Measurements from ENCODE around the gene PSMB7. TPM values are rescaled to one million over a fixed set of nuclear protein-coding genes. Genes with fewer than 3 reads are reported as not detected.

Gene PSMB7
- total RNA-seq, 1 donor from 2014 or later = 87.6 TPM

GRCh38 chr9:124390794-124391658 lies 24.2 kb downstream of the PSMB7 start:
- ATAC-seq = no peak
- intact Hi-C loops (cut with DNase I) = no loop called here

GRCh38 chr9:124389146-124389939 lies 25.9 kb downstream of the PSMB7 start:
- intact Hi-C loops (cut with DNase I) = no loop called here
- ATAC-seq = no peak
- DNase-seq (ENCODE audit: low spot score) = no peak

More at GRCh38 chr9:124390794-124391658, 24.2 kb downstream of the PSMB7 start:
- DNase-seq (ENCODE audit: low spot score) = no peak

GRCh38 chr9:124388275-124389048 lies 26.8 kb downstream of the PSMB7 start:
- intact Hi-C loops (cut with DNase I) = no loop called here
- ATAC-seq (no peak), DNase-seq (ENCODE audit: low spot score) (no peak)

GRCh38 chr9:124386201-124386600 lies 29.0 kb downstream of the PSMB7 start:
- DNase-seq (ENCODE audit: low spot score) = no peak
- no peak for ATAC-seq
- intact Hi-C loops (cut with DNase I) = no loop called here

GRCh38 chr9:124385623-124386022 lies 29.6 kb downstream of the PSMB7 start:
- DNase-seq (ENCODE audit: low spot score) (no peak), ATAC-seq (no peak)
- intact Hi-C loops (cut with DNase I) = no loop called here

- intact Hi-C loops (cut with DNase I) = no loop called here
- DNase-seq (ENCODE audit: low spot score) = no peak
- no peak for ATAC-seq
Measured at GRCh38 chr9:124384846-124385245, 30.4 kb downstream of the PSMB7 start.

- intact Hi-C loops (cut with DNase I) = no loop called here
- ATAC-seq (no peak), DNase-seq (ENCODE audit: low spot score) (no peak)
Measured at GRCh38 chr9:124384210-124384609, 31.0 kb downstream of the PSMB7 start.

GRCh38 chr9:124381170-124381945 lies 33.9 kb downstream of the PSMB7 start:
- no peak for ATAC-seq
- DNase-seq (ENCODE audit: low spot score) = no peak

GRCh38 chr9:124377551-124378406 lies 37.5 kb downstream of the PSMB7 start:
- no peak for ATAC-seq

More at GRCh38 chr9:124381170-124381945, 33.9 kb downstream of the PSMB7 start:
- intact Hi-C loops (cut with DNase I) = no loop called here

GRCh38 chr9:124376329-124376728 lies 38.9 kb downstream of the PSMB7 start:
- no peak for ATAC-seq
- intact Hi-C loops (cut with DNase I) = loop anchor here (5.0 kb wide), 1 partner anchor 1269 kb away; no protein-coding TSS in a partner anchor
- DNase-seq (ENCODE audit: low spot score) = no peak

More at GRCh38 chr9:124377551-124378406, 37.5 kb downstream of the PSMB7 start:
- intact Hi-C loops (cut with DNase I) = loop anchor here (5.0 kb wide), 1 partner anchor 1270 kb away; no protein-coding TSS in a partner anchor
- DNase-seq (ENCODE audit: low spot score) = no peak

- ATAC-seq (no peak), DNase-seq (ENCODE audit: low spot score) (no peak)
- intact Hi-C loops (cut with DNase I) = loop anchor here (5.0 kb wide), 1 partner anchor 1268 kb away; no protein-coding TSS in a partner anchor
Measured at GRCh38 chr9:124375726-124376125, 39.5 kb downstream of the PSMB7 start.

- intact Hi-C loops (cut with DNase I) = no loop called here
- ATAC-seq = no peak
- no peak for DNase-seq (ENCODE audit: low spot score)
Measured at GRCh38 chr9:124373851-124374250, 41.4 kb downstream of the PSMB7 start.

GRCh38 chr9:124373386-124373785 lies 41.9 kb downstream of the PSMB7 start:
- ATAC-seq = no peak
- intact Hi-C loops (cut with DNase I) = no loop called here
- DNase-seq (ENCODE audit: low spot score) = no peak

- ATAC-seq (no peak), DNase-seq (ENCODE audit: low spot score) (no peak)
- intact Hi-C loops (cut with DNase I) = no loop called here
Measured at GRCh38 chr9:124372038-124372437, 43.2 kb downstream of the PSMB7 start.

GRCh38 chr9:124370896-124371582 lies 44.2 kb downstream of the PSMB7 start:
- no peak for DNase-seq (ENCODE audit: low spot score)
- intact Hi-C loops (cut with DNase I) = no loop called here
- ATAC-seq = no peak

- no peak for DNase-seq (ENCODE audit: low spot score)
- ATAC-seq = no peak
- intact Hi-C loops (cut with DNase I) = no loop called here
Measured at GRCh38 chr9:124369231-124369797, 45.9 kb downstream of the PSMB7 start.

- intact Hi-C loops (cut with DNase I) = no loop called here
- ATAC-seq = no peak
Measured at GRCh38 chr9:124368692-124369091, 46.5 kb downstream of the PSMB7 start.

More at GRCh38 chr9:124368692-124369091, 46.5 kb downstream of the PSMB7 start:
- DNase-seq (ENCODE audit: low spot score) = no peak

All from sciatic nerve (tissue), 2 donors.